Measurements from ENCODE around the gene ACAD11.

GRCh38 chr3:132519914-132520313 lies 139.7 kb downstream of the ACAD11 start:
- TF ChIP-seq EZH2 (IDR thresholded peaks at IDR 0.05; ENCODE audit: insufficient read depth, poor library complexity, severe bottlenecking) (no peak), EZH2phosphoT487 (IDR thresholded peaks at IDR 0.05; ENCODE audit: insufficient read depth, low read depth) (no peak)
